ENCODE results near the gene MARCHF4.

DNA sequence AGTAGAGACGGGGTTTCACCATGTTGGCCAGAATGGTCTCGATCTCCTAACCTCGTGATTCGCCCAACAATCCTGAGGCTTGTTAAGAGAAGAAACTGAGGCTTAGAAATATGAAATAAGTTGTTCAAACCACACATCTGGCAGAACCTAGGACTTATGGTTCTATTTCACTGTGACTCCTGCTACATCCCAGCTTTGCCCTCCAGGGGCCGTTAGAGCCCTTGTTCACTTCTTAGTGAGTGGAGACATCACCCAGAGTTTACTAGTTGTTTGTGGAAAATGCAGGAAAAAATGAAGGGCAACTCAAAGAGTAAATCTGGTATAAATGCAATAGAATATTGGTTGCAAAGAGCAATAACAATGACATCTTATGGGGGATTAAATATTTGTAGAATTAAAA, 43.9 kb downstream of the MARCHF4 start:
- TF ChIP-seq JUNB (CRISPR knock-in tag; conservative IDR thresholded peaks at IDR 0.05) (no peak), NR1H2 (CRISPR knock-in tag; IDR thresholded peaks at IDR 0.05) (no peak), SP1 (CRISPR knock-in tag; IDR thresholded peaks at IDR 0.05) (no peak), CEBPB (tag; IDR thresholded peaks at IDR 0.05) (no peak), CBX3 (IDR thresholded peaks at IDR 0.05; ENCODE audit: borderline replicate concordance in 1 of 2, low read length in 2 of 2) (no peak)

Measured in K562 (cell line).